Cardiac fibroblast (primary cell): ENCODE data around the gene IGF2BP2.

ENCODE experiments used
- DNase-seq, 2 donors: peaks; one replicate each; pipeline versions ENCODE4 v3.0.0 to v3.0.0-alpha.2; 2010; ENCODE audit warnings: low read depth in 2 of 2
- H3K4me3 ChIP-seq, 2 donors: replicated peaks in 1 of 2; 1 replicate in 1 of 2; 2 replicates in 1 of 2; pipeline ENCODE4 v1.5.1; 2011; ENCODE audit warnings: low read depth in 2 of 2, low read length in 2 of 2, mild to moderate bottlenecking in 2 of 2, moderate library complexity in 1 of 2
- TF ChIP-seq, protein P1 (sequence below): IDR thresholded peaks from one replicate; pipeline ENCODE4 v1.5.1; 2011; ENCODE audit warnings: low read depth, mild to moderate bottlenecking, low read length, inconsistent platforms

The IGF2BP2 gene

GRCh38 chr3:185657211-185657610 lies 167.6 kb downstream of the IGF2BP2 start:
- TF ChIP-seq, protein P1, sequence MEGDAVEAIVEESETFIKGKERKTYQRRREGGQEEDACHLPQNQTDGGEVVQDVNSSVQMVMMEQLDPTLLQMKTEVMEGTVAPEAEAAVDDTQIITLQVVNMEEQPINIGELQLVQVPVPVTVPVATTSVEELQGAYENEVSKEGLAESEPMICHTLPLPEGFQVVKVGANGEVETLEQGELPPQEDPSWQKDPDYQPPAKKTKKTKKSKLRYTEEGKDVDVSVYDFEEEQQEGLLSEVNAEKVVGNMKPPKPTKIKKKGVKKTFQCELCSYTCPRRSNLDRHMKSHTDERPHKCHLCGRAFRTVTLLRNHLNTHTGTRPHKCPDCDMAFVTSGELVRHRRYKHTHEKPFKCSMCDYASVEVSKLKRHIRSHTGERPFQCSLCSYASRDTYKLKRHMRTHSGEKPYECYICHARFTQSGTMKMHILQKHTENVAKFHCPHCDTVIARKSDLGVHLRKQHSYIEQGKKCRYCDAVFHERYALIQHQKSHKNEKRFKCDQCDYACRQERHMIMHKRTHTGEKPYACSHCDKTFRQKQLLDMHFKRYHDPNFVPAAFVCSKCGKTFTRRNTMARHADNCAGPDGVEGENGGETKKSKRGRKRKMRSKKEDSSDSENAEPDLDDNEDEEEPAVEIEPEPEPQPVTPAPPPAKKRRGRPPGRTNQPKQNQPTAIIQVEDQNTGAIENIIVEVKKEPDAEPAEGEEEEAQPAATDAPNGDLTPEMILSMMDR: no peak
- no peak for DNase-seq
- no peak overlapping the region for H3K4me3 ChIP-seq

DNA sequence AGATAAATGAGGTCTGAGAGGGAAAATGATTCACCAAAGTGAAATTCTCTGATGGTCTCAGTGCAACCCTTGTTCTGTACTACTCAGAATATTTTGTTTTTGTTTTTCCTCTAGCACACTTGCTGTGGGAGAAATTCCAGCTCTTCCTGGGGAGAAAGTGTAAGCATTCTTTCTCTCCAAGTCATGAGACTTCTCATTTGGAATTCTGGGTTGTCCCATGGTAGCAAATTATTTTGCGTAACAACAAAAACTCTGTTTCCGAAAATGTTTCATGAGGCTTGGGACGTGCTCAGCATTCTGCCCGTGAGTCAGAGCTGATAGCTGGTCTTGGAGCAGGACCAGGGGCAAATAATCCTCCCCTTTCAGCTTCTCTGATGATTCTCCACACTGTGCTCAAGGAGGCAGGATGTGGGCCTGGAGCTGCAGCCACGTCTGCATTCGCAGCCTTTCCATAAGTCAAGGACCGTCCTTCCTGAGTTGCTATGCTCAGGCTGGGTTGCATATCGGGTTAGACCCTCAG lies 168.5 kb downstream of the IGF2BP2 start:
- peak; percentile 99 for DNase-seq
- TF ChIP-seq, protein P1: no peak
- H3K4me3 ChIP-seq: no peak overlapping the region

DNA sequence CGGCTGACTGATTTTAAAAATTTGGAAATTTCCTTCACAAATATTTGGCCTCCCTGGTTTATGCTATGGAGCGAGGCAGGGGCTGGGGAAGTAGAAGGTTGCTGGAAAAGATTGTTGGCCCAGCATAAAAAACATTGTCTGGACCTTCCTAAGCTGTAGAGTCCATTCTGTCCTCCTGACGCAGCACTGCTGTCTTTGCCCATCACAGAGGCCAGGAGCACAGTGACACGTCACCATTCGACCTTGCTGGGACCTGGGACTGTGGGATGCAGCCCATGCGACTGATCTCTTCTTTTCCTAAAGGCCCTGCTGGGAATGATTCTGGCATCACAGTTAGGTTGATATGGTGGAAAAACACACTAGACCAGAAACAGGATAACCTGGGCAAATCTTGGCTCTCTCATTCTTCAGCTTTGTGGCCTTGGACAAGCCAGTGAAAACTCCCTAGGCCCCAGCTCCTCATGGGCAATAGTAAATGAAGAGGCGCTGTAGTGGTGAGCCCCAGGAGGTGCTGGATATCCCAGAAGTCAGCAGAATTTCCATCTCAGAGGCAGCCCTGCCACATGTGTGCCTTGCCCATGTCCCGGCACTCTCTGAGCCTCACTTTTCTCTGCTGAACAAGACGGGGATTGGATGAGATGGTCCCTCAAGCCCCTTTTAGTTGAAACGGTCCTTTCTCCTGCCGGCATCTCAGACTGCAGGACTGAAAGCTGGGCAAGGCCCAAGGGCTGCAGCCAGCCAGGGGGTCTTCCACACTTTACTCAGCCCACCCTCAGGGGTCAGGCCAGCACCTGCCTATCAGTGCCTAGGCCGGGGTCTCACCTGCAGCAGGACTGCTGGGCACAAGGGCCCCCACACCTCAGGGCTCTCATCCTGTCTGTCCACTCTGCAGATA lies 169.2 kb downstream of the IGF2BP2 start:
- TF ChIP-seq, protein P1: no peak
- no peak for DNase-seq
- no peak overlapping the region for H3K4me3 ChIP-seq

- H3K4me3 ChIP-seq: no peak overlapping the region
- TF ChIP-seq, protein P1: no peak
- DNase-seq: no peak
Measured at GRCh38 chr3:185654758-185655145, 170.1 kb downstream of the IGF2BP2 start.

GRCh38 chr3:185653949-185654757 lies 170.7 kb downstream of the IGF2BP2 start:
- no peak overlapping the region for H3K4me3 ChIP-seq
- TF ChIP-seq, protein P1: no peak
- DNase-seq: peak in 1 of 2 donors; percentile 38

GRCh38 chr3:185651971-185652370 lies 172.9 kb downstream of the IGF2BP2 start:
- no peak overlapping the region for H3K4me3 ChIP-seq
- no peak for DNase-seq
- TF ChIP-seq, protein P1: no peak
